Neural cell (in vitro differentiated cells): ENCODE results near the gene DNAH7.

Experiments
- TAF1 ChIP-seq: IDR thresholded peaks from 2 replicates; pipeline ENCODE4 v1.6.1; 2012; ENCODE audit warnings: low read depth
- TF ChIP-seq, protein P1 (sequence below): fragments of 450-650 bp; IDR thresholded peaks from 2 replicates; pipeline ENCODE4 v1.5.1; 2014; ENCODE audit warnings: antibody characterized with exemption, mild to moderate bottlenecking, moderate library complexity; ENCODE audit not compliant: poor library complexity, severe bottlenecking

DNA sequence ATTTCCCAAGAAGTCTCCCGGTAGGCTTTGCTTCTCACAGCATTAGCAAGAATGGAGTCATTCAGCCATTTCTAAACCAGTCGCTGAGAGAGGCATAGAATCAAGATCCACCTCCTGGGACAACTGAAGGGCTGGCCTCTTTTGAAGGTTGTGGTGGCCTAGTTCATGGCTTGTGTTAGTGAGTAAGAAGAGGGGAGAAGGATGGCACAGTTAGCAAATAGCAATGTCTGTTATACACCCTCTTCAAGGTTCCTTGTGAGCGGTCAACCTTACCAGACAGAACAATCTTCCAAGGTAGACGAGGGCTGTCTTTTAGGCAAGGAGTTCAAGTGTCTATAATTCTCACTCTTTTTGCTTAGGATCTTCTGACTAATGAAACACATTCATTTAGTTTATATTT lies 35.4 kb upstream of the DNAH7 start:
- TF ChIP-seq, protein P1, sequence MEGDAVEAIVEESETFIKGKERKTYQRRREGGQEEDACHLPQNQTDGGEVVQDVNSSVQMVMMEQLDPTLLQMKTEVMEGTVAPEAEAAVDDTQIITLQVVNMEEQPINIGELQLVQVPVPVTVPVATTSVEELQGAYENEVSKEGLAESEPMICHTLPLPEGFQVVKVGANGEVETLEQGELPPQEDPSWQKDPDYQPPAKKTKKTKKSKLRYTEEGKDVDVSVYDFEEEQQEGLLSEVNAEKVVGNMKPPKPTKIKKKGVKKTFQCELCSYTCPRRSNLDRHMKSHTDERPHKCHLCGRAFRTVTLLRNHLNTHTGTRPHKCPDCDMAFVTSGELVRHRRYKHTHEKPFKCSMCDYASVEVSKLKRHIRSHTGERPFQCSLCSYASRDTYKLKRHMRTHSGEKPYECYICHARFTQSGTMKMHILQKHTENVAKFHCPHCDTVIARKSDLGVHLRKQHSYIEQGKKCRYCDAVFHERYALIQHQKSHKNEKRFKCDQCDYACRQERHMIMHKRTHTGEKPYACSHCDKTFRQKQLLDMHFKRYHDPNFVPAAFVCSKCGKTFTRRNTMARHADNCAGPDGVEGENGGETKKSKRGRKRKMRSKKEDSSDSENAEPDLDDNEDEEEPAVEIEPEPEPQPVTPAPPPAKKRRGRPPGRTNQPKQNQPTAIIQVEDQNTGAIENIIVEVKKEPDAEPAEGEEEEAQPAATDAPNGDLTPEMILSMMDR = no peak
- TF ChIP-seq TAF1 = no peak
